ENCODE data around the gene KCNIP3.

DNA sequence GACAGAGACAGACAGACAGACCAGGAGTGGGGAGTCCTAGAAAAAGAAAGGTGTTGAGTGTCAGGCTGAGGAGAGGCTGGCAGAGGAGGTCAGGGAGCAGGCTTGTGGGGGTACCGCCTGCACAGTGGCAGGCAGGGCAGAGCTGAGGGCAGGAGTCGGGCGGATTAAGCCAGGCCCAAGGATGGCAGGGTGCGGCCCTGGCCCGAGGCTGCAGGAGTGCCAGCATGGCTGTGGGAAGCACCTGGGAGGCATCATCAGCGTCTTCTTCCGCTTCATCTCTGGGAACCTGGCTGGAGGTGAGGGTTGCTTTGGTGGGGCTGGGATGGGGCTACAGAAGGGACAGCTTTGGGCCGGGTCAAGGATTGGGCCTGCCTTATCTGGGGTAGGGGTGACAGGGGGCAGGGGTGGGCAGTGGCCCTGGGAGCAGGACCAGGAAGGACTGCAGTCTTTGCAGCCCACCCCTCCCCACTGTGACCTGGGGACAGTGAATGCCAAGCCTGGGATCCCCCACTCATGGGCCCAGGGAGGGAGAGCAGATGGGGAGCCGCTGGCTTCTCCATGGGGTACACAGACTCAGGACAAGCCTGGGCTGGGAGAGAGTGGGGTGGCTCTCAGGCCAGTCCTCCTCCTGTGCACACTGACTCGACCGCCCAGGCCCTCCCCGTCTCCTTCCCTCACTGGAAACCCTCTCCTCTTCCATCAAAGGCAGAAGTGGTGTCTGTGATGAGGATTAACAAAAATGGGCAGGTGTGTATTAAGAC lies 20.7 kb downstream of the KCNIP3 start:
- TF ChIP-seq FOXP2 (optimal IDR thresholded peaks at IDR 0.05; ENCODE audit: control extremely low read depth, extremely low read length, insufficient read depth) (no peak), EZH2 (IDR thresholded peaks at IDR 0.05) (no peak), POLR2AphosphoS5 (IDR thresholded peaks at IDR 0.05; ENCODE audit: borderline replicate concordance, low read depth, low read length) (no peak)
